ELF-1 (cell line): ENCODE measurements around the gene ZNF660.
A peak's percentile ranks its signal among the peaks of the same experiment; 100 is the strongest.
"Not testable (repeated sequence)": the region's sequence is repeated elsewhere in the genome, so short reads cannot be mapped to it uniquely, and the experiment has no call there.

Experiments used
- DNase-seq: peaks from one replicate; pipeline ENCODE4 v3.0.0-alpha.2; 2016; ENCODE audit warnings: low read depth, low spot score

ZNF660 gene

DNA sequence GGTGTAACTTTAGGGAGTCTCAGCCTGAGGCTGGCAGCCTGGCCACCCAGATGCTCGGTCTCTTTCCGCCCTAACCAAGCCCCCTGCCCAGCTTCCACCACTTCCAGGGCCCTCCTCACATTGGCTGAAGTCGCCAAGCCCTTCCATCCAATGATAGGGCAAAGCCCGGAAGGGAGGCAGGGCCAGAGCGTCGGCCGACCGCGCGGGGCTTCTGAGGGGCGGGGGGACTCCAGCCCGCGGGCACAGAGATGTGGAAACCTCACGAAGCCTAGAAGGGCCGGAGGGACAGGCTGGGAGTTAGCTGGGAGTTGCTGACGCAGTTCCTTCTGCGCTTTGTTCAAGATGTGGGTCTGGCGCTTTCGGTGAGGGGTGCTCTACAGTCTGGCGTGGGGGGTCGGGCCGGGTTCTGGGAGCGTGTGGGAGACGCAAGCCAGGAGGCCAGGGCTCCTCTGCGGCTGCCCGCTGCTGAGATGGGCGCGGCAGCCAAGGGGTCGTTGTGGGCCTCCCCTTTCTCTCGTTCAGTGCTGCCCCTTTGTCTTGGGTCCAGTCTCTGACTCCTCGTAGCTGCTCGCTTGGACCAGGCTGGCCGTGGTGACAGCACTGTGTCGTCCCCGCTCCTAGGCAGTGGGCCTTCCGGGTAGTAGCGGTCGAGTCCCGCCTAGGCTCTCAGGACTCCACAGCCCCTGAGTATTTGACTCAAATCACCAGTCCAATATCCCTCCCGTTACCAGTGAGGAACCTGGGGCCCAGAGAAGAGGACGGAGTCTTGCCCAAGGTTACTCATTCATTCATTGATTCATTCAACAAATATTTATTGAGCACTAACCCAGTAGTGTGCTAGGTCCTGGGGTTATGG, at the start of gene ZNF660:
TSS of gene ZNF660 (plus strand) at position 319 of the 856 bp plus-strand sequence. CDS start 9,230 bp downstream, outside the sequence.
- DNase-seq: peak; percentile 94

GRCh38 chr3:44535364-44535763, 49.4 kb upstream of the ZNF660 start:
- peak; percentile 5 for DNase-seq

GRCh38 chr3:44544811-44545210, 40.0 kb upstream of the ZNF660 start:
- DNase-seq: peak; percentile 21

GRCh38 chr3:44554626-44555592, 29.9 kb upstream of the ZNF660 start, which contains the start of gene ZKSCAN7:
Gene ZKSCAN7, plus strand, starts transcription at chr3:44555193. Its CDS starts 1,855 bp downstream, at chr3:44557048.
- DNase-seq: peak; percentile 74

DNA sequence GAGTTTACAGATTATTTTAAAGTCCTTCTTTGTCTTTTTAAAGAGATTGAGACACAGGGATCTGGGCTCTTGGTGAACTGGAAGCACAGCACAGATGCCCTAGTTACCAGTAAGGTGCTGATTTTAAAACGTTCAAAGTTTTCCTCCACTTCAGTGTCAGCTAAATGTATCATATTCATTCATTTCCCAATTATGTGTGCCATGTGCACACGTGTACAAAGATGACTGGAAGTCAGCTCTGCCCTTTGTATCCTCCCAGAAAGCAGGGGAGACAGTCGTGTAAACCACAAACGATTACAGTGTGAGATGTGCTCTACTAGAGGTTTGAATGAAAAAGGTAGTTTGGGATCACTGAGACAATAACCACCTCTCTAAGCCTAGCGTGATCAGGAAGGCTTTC, 29.0 kb upstream of the ZNF660 start:
- DNase-seq: no peak

GRCh38 chr3:44557074-44557473, 27.7 kb upstream of the ZNF660 start:
- no peak for DNase-seq

GRCh38 chr3:44561076-44561475, 23.7 kb upstream of the ZNF660 start:
- DNase-seq: no peak

DNA sequence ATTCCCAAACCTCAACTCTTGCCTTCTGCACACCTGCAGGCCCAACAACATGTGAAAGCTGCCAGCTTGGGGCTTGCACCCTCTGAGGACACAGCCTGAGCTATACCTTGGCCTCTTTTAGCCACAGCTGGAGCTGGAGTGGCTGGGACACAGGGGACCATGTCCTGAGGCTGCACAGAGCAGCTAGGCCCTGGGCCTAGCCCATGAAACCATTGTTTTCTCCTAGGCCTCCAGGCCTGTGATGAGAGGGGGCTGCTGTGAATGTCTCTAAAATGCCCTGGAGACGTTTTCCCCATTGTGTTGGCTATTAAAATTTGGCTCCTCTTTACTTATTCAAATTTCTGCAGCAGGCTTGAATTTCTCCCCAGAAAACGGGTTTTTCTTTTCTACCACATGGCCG, 22.6 kb upstream of the ZNF660 start:
- no peak for DNase-seq

- DNase-seq: no peak
These were observed 16.2 kb upstream of the ZNF660 start for GRCh38 chr3:44568561-44568960.

- no peak for DNase-seq
These were observed 13.7 kb upstream of the ZNF660 start for GRCh38 chr3:44571024-44571423.

GRCh38 chr3:44576613-44577012, 8.2 kb upstream of the ZNF660 start:
- DNase-seq: no peak

DNA sequence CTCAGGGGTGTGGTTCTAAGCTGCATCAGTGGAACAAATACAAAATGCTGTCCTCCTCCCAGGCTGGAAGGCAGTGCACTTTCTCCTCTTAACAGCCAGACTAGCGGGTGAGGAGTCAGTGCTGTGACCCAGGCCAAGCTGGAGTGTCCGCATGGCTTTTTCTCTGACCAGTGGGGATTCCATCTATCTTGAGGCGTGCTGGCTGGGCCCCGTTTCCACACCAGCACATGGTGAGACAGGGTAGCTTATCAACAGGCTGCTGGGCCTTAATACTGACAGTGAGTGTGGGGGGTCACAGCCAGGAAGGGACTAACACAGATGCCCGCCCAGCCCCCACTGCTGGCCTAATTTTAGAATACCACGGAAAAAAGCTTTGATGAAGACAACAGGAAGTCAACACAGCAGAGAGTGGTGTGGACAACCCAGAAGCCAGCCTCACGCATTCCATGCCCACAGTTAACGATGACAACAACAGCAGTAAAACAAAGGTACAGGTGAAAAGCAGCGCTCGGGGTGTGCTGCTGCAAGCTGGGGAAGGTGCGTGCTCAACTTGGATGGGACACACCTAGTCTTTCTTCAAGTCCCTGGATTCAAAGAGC, 7.3 kb upstream of the ZNF660 start:
- not testable (repeated sequence) for DNase-seq

- DNase-seq: not testable (repeated sequence)
These were observed 6.4 kb upstream of the ZNF660 start for GRCh38 chr3:44578316-44578715.

DNA sequence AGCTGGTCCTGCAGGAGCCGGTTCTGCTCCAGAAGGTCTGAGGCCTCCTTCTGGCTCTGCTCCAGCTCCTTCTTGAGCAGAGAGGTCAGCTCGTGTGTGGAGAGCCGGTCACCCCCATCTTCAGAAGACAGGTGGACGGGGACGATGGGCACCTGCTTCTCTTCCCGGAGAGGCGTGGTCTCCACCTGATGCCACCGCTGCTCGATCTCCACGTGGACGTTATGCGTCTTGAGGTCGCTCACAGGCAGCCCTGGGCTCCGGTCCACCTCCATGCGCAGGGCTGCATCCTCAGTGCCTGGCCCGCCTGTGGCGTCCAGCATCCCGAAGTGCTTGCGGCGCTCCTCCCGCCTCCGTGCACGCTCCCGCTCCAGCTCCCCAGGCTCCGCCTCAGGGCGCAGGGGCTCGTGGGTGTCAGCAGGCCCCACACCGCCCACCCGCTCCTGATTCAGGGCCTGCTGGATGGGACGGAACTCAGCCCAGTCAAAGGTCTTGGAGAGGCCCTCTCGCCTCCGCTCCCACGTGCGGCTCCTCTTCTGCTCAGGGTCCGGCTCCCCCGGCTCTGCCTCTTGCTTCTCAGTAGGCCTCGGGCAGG, 5.7 kb upstream of the ZNF660 start:
- DNase-seq: not testable (repeated sequence)

- DNase-seq: not testable (repeated sequence)
These were observed 5.0 kb upstream of the ZNF660 start for GRCh38 chr3:44579749-44580148.

GRCh38 chr3:44580971-44581370, 3.8 kb upstream of the ZNF660 start:
- not testable (repeated sequence) for DNase-seq

- DNase-seq: no peak
These were observed 11.9 kb downstream of the ZNF660 start for GRCh38 chr3:44596621-44597020.

- no peak for DNase-seq
These were observed 17.0 kb downstream of the ZNF660 start for GRCh38 chr3:44601749-44602148.

DNA sequence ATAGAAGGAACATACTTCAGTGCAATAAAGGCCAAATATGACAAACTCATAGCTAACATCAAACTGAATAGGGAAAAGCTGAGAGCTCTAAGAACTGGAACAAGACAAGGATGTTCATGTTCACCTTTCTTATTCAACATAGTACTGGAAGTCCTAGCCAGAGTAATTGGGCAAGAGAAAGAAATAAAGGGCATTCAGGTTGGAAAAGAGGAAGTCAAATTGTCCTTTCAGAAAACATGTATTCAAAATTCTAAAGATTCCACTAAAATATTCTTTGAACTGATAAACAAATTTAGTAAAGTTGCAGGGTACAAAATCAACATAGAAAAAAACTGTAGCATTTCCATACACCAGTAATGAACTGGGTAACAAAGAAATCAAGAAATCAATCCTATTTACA, 27.9 kb downstream of the ZNF660 start:
- DNase-seq: no peak

DNA sequence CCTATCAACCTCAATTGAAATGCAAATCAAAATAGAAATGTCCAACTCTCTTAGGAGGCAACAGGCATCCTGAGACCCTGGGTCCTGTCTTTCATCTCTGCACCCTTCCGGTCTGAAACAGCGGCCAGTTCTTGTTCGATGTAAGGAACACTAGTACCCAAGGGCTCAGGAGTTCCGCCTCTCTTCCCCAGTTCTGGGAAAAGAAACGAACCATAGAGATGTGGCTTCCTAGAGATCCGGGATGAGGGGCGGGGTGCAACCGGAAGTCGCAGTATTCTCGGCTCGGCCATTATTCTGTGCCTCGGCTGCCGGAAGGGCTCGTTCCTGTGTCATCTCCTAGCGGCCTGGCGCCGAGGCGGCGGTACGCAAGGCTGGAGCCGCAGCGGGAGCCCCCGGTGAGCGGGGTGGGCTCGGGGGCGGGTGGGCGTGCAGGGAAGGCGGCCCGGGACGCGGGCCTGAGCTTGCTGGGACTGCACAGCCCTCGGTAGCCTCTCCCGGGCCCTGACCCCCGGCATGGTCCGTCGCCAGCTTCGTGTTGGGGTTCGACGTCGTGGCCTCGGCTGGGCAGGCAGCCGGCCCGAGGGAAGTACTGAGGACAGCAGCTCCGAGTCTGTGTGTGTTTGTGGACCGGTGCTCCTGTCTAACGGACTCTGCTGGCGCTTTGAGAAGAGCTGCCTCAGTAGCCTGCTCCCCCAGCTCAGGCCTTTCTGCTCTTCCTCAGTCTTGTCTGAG, 40.2 kb downstream of the ZNF660 start, which contains the start of gene ZNF197:
TSS of gene ZNF197 (plus strand) at position 288 of the 732 bp plus-strand sequence. CDS start 4,119 bp downstream, outside the sequence.
- peak; percentile 92 for DNase-seq
